Nucleus accumbens (tissue), 56 donors: Measurements from ENCODE around the gene GPR62.

Source experiments
- DNase-seq, 56 donors: peaks; one replicate each; lab custom pipeline; 2025; lab: John Stamatoyannopoulos, UW

GPR62 gene

GRCh38 chr3:51968170-51968775 is 13.1 kb downstream of the GPR62 start:
- DNase-seq, result peak in 15 of 56 donors; percentile 5 to 63 (median 37)

GRCh38 chr3:51968883-51969678 is 13.9 kb downstream of the GPR62 start:
- no peak for DNase-seq

GRCh38 chr3:51969841-51970240 is 14.7 kb downstream of the GPR62 start:
- no peak for DNase-seq

- no peak for DNase-seq
Measured at GRCh38 chr3:51970606-51971300, 15.6 kb downstream of the GPR62 start.

GRCh38 chr3:51971350-51971749 is 16.2 kb downstream of the GPR62 start:
- no peak for DNase-seq

- DNase-seq, result peak in 22 of 56 donors; percentile 37 to 76 (median 62)
Measured at GRCh38 chr3:51974277-51974962, 19.2 kb downstream of the GPR62 start.

- DNase-seq, result peak in 51 of 56 donors; percentile 24 to 84 (median 64)
Measured at GRCh38 chr3:51974963-51975851, 20.0 kb downstream of the GPR62 start, which contains the start of gene ABHD14A. TSS of gene ABHD14A (plus strand) at chr3:51975064. CDS start at chr3:51975136, 72 bp downstream.

- DNase-seq, result peak in 51 of 56 donors; percentile 28 to 91 (median 72)
Measured at GRCh38 chr3:51975852-51976549, 20.8 kb downstream of the GPR62 start.

GRCh38 chr3:51977446-51978142 is 22.4 kb downstream of the GPR62 start:
- DNase-seq, result no peak

GRCh38 chr3:51978143-51978502 is 22.9 kb downstream of the GPR62 start:
- no peak for DNase-seq

GRCh38 chr3:51980253-51980652 is 25.1 kb downstream of the GPR62 start:
- no peak for DNase-seq

- DNase-seq, result peak in 2 of 56 donors; percentile 44 to 46
Measured at GRCh38 chr3:51982352-51982837, 27.2 kb downstream of the GPR62 start.

GRCh38 chr3:51982838-51983577 is 27.8 kb downstream of the GPR62 start, which contains the start of gene ACY1:
TSS of gene ACY1 (plus strand) at chr3:51983535. CDS start at chr3:51984065, 530 bp downstream.
- DNase-seq, result peak in 50 of 56 donors; percentile 29 to 85 (median 64)

GRCh38 chr3:51983578-51984268 is 28.5 kb downstream of the GPR62 start:
- DNase-seq, result no peak

GRCh38 chr3:51984269-51984647 is 29.1 kb downstream of the GPR62 start:
- DNase-seq, result no peak

GRCh38 chr3:51985063-51985462 is 29.9 kb downstream of the GPR62 start:
- DNase-seq, result no peak
